Left lobe of liver (tissue), 2 donors: Measurements from ENCODE around the gene ADCY7. TPM values are rescaled to one million over a fixed set of nuclear protein-coding genes. Genes with fewer than 3 reads are reported as not detected.

Experiments
- ATAC-seq: fragments of 200-7000 bp; cut with Tn5 transposase; one replicate; pipeline ENCODE4 v1.9.1; 2020; ENCODE audit warnings: mild to moderate bottlenecking, moderate library complexity
- DNase-seq: peaks from one replicate; pipeline ENCODE4 v3.0.0-alpha.2; 2020; ENCODE audit warnings: low spot score
- total RNA-seq: library from RNA; stranded (reverse); gene quantifications from one replicate; pipeline ENCODE4 v1.2.1, GENCODE V29; 2021
- donor health status: DM: no; HTN: no; CAD: no; lungs with moderate emphysema.
- donor health status: DM: no; HTN: yes; CAD: no.

ADCY7 gene
- total RNA-seq, 1 donor from 2014 or later, result 4.9 TPM

DNA sequence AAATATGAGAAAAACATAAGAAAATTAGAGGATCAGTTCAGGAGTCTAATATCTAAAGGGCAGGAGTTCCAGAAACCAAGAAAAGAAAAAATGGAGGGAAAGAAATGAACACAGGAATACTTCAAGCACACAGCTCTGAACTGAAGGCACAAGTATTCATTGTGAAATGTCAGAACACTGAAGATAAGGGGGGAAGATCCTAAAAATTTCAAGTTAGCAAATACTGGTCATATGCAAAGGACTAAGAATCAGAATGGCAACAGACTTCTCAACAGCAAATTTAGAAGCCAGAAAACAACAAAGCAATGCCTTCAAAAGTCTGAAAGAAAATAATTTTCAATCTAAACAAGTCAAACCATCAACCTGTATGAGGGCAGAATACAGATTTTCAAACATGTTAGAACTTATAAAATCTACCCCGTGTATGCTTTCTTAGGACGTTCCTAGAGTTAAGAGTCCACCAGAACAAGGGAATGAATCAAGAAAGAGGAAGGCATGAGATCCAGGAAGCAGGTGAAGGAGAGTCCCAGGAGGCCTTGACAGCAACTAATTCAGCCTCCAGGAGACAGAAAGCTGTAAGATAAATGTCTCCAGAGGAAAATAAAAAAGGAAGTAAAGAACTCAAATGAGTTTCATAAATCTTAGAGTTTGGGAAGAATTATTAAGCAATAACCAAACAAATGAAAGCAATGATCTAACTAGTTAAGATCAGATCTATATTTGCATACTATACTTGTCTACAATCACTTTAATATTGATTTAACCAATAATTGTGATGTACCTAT lies 99.6 kb downstream of the ADCY7 start:
- no peak for ATAC-seq
- DNase-seq, result no peak

Other genes starting within 250 kb of the ADCY7 start
- gene CNEP1R1, start 241.3 kb upstream of the ADCY7 start, total RNA-seq, result 6.4 TPM
- 11.9 TPM for gene HEATR3, start 200.6 kb upstream of the ADCY7 start, total RNA-seq
- gene TENT4B, start 113.2 kb upstream of the ADCY7 start, total RNA-seq, result 9.3 TPM
- 17.9 TPM for gene BRD7, start 102.4 kb downstream of the ADCY7 start, total RNA-seq